ENCODE results near the gene CEP350.

- TF ChIP-seq CTCF (IDR thresholded peaks at IDR 0.05) (no peak), POLR2A (IDR thresholded peaks at IDR 0.05) (no peak)
Measured at GRCh38 chr1:180112984-180113647, 158.5 kb downstream of the CEP350 start.

All from body of pancreas (tissue), 4 donors.